Measurements from ENCODE around the gene TRIM69. TPM values are rescaled to one million over a fixed set of nuclear protein-coding genes. Genes with fewer than 3 reads are reported as not detected.

Gene TRIM69
- total RNA-seq, 1 experiment from 2014 or later = 16.7 TPM

GRCh38 chr15:44781128-44781810, 44.9 kb downstream of the TRIM69 start:
- TF ChIP-seq, protein P1, sequence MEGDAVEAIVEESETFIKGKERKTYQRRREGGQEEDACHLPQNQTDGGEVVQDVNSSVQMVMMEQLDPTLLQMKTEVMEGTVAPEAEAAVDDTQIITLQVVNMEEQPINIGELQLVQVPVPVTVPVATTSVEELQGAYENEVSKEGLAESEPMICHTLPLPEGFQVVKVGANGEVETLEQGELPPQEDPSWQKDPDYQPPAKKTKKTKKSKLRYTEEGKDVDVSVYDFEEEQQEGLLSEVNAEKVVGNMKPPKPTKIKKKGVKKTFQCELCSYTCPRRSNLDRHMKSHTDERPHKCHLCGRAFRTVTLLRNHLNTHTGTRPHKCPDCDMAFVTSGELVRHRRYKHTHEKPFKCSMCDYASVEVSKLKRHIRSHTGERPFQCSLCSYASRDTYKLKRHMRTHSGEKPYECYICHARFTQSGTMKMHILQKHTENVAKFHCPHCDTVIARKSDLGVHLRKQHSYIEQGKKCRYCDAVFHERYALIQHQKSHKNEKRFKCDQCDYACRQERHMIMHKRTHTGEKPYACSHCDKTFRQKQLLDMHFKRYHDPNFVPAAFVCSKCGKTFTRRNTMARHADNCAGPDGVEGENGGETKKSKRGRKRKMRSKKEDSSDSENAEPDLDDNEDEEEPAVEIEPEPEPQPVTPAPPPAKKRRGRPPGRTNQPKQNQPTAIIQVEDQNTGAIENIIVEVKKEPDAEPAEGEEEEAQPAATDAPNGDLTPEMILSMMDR (IDR thresholded peaks at IDR 0.05) = no peak
- TF ChIP-seq SIN3A (IDR thresholded peaks at IDR 0.05; ENCODE audit: borderline replicate concordance, insufficient read depth, low read depth, low read length) (no peak), TCF7L2 (IDR thresholded peaks at IDR 0.05; ENCODE audit: low read depth, low read length) (no peak), POLR2AphosphoS5 (IDR thresholded peaks at IDR 0.05; ENCODE audit: low read depth, low read length) (no peak)
- TF ChIP-seq, protein P2, sequence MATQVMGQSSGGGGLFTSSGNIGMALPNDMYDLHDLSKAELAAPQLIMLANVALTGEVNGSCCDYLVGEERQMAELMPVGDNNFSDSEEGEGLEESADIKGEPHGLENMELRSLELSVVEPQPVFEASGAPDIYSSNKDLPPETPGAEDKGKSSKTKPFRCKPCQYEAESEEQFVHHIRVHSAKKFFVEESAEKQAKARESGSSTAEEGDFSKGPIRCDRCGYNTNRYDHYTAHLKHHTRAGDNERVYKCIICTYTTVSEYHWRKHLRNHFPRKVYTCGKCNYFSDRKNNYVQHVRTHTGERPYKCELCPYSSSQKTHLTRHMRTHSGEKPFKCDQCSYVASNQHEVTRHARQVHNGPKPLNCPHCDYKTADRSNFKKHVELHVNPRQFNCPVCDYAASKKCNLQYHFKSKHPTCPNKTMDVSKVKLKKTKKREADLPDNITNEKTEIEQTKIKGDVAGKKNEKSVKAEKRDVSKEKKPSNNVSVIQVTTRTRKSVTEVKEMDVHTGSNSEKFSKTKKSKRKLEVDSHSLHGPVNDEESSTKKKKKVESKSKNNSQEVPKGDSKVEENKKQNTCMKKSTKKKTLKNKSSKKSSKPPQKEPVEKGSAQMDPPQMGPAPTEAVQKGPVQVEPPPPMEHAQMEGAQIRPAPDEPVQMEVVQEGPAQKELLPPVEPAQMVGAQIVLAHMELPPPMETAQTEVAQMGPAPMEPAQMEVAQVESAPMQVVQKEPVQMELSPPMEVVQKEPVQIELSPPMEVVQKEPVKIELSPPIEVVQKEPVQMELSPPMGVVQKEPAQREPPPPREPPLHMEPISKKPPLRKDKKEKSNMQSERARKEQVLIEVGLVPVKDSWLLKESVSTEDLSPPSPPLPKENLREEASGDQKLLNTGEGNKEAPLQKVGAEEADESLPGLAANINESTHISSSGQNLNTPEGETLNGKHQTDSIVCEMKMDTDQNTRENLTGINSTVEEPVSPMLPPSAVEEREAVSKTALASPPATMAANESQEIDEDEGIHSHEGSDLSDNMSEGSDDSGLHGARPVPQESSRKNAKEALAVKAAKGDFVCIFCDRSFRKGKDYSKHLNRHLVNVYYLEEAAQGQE (IDR thresholded peaks at IDR 0.05; ENCODE audit: insufficient read depth in 1 of 2, low read depth in 2 of 2, low read length in 1 of 2) = no peak
- H3K36me3 ChIP-seq (ENCODE audit: control insufficient read depth, insufficient read depth, low read length) = no peaks in the 10 kb centered on the region
- ATAC-seq = no peak
- peaks cover 3% of the 10 kb centered on the region; the same call in 1 of the 2 replicates for H3K4me1 ChIP-seq (ENCODE audit: control insufficient read depth, insufficient read depth, low read length)
- in situ Hi-C loops (cut with HindIII; ENCODE audit: low pct_unique_long_range_greater_than_20kb, low sequenced_read_pairs) = no loop called here
- H3K27me3 ChIP-seq (ENCODE audit: control insufficient read depth, insufficient read depth, low read length) = no peaks in the 10 kb centered on the region
- no peak overlapping the region for H3K4me3 ChIP-seq (ENCODE audit: low read depth in 2 of 2, low read length in 2 of 2)
- BruUV-seq (replicated peaks) = no TSS peak
- CTCF ChIA-PET = no interaction called here
- H3K27ac ChIP-seq (ENCODE audit: low read length) = no peak overlapping the region
- no peak for DNase-seq (ENCODE audit: low read depth, low spot score)
- POLR2A ChIA-PET = no interaction called here
- intact Hi-C loops (cut with micrococcal nuclease; ENCODE audit: unreplicated experiment) = no loop called here
- H3K9me3 ChIP-seq (ENCODE audit: control insufficient read depth, insufficient read depth, low read depth, low read length) = no peaks in the 10 kb centered on the region

DNA sequence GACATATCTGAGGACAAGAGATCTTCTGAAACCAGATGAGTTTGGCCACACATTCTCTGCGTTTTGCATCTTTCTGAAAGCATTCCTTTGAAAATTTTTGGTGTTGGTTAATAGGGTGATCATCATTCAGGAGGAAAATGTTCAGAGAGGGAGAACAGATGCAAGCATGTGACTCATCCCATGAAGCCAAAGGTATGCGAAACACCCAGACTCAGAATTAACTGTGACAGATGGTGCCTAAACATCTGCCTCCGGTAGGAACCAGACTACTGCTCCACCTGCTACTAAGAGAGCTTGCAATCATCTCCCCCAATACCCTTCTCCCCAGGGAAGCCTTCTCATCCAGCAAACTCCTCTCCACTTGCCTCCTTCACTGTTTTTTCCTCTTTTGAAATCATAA, 46.2 kb downstream of the TRIM69 start:
- H3K4me3 ChIP-seq (ENCODE audit: low read depth in 2 of 2, low read length in 2 of 2) = no peak overlapping the region
- no TSS peak for BruUV-seq (replicated peaks)
- POLR2A ChIA-PET = no interaction called here
- peaks cover 3% of the 10 kb centered on the region; the same call in 1 of the 2 replicates for H3K4me1 ChIP-seq (ENCODE audit: control insufficient read depth, insufficient read depth, low read length)
- intact Hi-C loops (cut with micrococcal nuclease; ENCODE audit: unreplicated experiment) (no loop called here), in situ Hi-C loops (cut with HindIII; ENCODE audit: low pct_unique_long_range_greater_than_20kb, low sequenced_read_pairs) (no loop called here)
- CTCF ChIA-PET = no interaction called here
- no peaks in the 10 kb centered on the region for H3K9me3 ChIP-seq (ENCODE audit: control insufficient read depth, insufficient read depth, low read depth, low read length)
- DNase-seq (ENCODE audit: low read depth, low spot score) = no peak
- H3K36me3 ChIP-seq (ENCODE audit: control insufficient read depth, insufficient read depth, low read length) = no peaks in the 10 kb centered on the region
- ATAC-seq = no peak
- no peak overlapping the region for H3K27ac ChIP-seq (ENCODE audit: low read length)
- TF ChIP-seq, protein P1 (IDR thresholded peaks at IDR 0.05) = no peak
- TF ChIP-seq SIN3A (IDR thresholded peaks at IDR 0.05; ENCODE audit: borderline replicate concordance, insufficient read depth, low read depth, low read length) = no peak
- TF ChIP-seq, protein P2 (IDR thresholded peaks at IDR 0.05; ENCODE audit: insufficient read depth in 1 of 2, low read depth in 2 of 2, low read length in 1 of 2) = no peak
- TF ChIP-seq TCF7L2 (IDR thresholded peaks at IDR 0.05; ENCODE audit: low read depth, low read length) = no peak
- no peak for TF ChIP-seq POLR2AphosphoS5 (IDR thresholded peaks at IDR 0.05; ENCODE audit: low read depth, low read length)
- H3K27me3 ChIP-seq (ENCODE audit: control insufficient read depth, insufficient read depth, low read length) = no peaks in the 10 kb centered on the region
